ENCODE measurements around the gene ACTR1A.

DNA sequence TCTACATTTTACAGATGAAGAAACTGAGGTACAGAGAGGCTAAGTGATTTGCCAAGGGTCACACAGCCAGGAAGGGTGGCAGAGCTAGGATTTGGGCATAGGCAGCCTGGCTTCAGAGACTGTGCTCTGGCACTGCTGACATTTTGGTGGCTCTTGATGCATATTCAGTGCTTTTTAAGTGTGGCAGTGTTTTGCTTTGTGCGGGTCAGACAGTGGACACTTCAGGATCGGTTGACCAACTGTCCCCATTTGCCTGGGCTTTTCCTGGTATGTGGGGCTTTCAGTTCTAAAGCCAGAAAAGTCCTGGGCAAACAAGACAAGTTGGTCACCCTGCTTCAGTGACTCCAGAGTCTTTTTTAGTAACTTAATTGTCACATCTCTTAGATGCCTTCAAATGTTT, 36.3 kb upstream of the ACTR1A start:
- TF ChIP-seq, protein P1, sequence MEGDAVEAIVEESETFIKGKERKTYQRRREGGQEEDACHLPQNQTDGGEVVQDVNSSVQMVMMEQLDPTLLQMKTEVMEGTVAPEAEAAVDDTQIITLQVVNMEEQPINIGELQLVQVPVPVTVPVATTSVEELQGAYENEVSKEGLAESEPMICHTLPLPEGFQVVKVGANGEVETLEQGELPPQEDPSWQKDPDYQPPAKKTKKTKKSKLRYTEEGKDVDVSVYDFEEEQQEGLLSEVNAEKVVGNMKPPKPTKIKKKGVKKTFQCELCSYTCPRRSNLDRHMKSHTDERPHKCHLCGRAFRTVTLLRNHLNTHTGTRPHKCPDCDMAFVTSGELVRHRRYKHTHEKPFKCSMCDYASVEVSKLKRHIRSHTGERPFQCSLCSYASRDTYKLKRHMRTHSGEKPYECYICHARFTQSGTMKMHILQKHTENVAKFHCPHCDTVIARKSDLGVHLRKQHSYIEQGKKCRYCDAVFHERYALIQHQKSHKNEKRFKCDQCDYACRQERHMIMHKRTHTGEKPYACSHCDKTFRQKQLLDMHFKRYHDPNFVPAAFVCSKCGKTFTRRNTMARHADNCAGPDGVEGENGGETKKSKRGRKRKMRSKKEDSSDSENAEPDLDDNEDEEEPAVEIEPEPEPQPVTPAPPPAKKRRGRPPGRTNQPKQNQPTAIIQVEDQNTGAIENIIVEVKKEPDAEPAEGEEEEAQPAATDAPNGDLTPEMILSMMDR (IDR thresholded peaks at IDR 0.05) = no peak
- no peak for TF ChIP-seq TCF7L2 (IDR thresholded peaks at IDR 0.05; ENCODE audit: low read depth, low read length)
- TF ChIP-seq SIN3A (IDR thresholded peaks at IDR 0.05; ENCODE audit: borderline replicate concordance, insufficient read depth, low read depth, low read length) = no peak
- no peak for TF ChIP-seq POLR2AphosphoS5 (IDR thresholded peaks at IDR 0.05; ENCODE audit: low read depth, low read length)

Measured in Panc1 (cell line).